Muscle of leg (tissue), 11 donors: Measurements from ENCODE around the gene MSI2. TPM values are rescaled to one million over a fixed set of nuclear protein-coding genes. Genes with fewer than 3 reads are reported as not detected.

ENCODE experiments used
- DNase-seq: peaks from one replicate; pipeline ENCODE4 v3.0.0; 2013
- H3K27ac ChIP-seq: one replicate; pipeline ENCODE4 v1.5.1; 2013; ENCODE audit warnings: mild to moderate bottlenecking, low read length, control low read depth
- H3K27me3 ChIP-seq: one replicate; pipeline ENCODE4 v1.6.1; 2013; ENCODE audit warnings: low read length; ENCODE audit not compliant: control insufficient read depth, insufficient read depth
- H3K36me3 ChIP-seq: one replicate; pipeline ENCODE4 v1.6.1; 2013; ENCODE audit warnings: low read length; ENCODE audit not compliant: control insufficient read depth, insufficient read depth
- H3K4me1 ChIP-seq: one replicate; pipeline ENCODE4 v1.6.1; 2013; ENCODE audit warnings: low read length; ENCODE audit not compliant: control insufficient read depth, insufficient read depth
- H3K4me3 ChIP-seq: one replicate; pipeline ENCODE4 v1.5.1; 2013; ENCODE audit warnings: low read length, control low read depth
- H3K9me3 ChIP-seq: replicated peaks from 2 replicates; pipeline ENCODE4 v1.6.1; 2013; ENCODE audit warnings: low read depth, low read length; ENCODE audit not compliant: control insufficient read depth
- WGBS: methylation state at CpG from one replicate; pipeline ENCODE4 v1.1.5; 2013; ENCODE audit warnings: missing lambda C conversion rate; ENCODE audit not compliant: insufficient coverage; 5-methylcytosine and 5-hydroxymethylcytosine counted together
- polyA plus RNA-seq, 8 donors: library from polyadenylated mRNA; unstranded; fragments of 120-200 nt; gene quantifications; one replicate each; pipeline versions ENCODE4 v1.2.1 to v1.2.3, GENCODE V29; 2013; ENCODE audit warnings: inconsistent platforms in 1 of 8, low replicate concordance in 1 of 8; ENCODE audit not compliant: insufficient read length in 8 of 8, insufficient read depth in 1 of 8
- total RNA-seq: library from RNA; stranded (reverse); fragments of 120-200 nt; gene quantifications from one replicate; pipeline ENCODE4 v1.2.4, GENCODE V29; 2013

Gene MSI2
- total and polyA plus RNA-seq, 9 donors = 21.5 to 32.0 (median 27.4) TPM

- peaks cover 38% of the 10 kb centered on the region for H3K4me1 ChIP-seq
These were observed 410.6 kb downstream of the MSI2 start for GRCh38 chr17:57666946-57667345.

GRCh38 chr17:57667461-57667923 is 411.2 kb downstream of the MSI2 start:
- Histone ChIP-seq H3K27ac (no peak overlapping the region), H3K27me3 (no peaks in the 10 kb centered on the region), H3K4me3 (no peak overlapping the region), H3K4me1 (peaks cover 33% of the 10 kb centered on the region), H3K36me3 (no peaks in the 10 kb centered on the region), H3K9me3 (no peaks in the 10 kb centered on the region)
- DNase-seq = no peak
- 65% methylated on average over 3 of the region's 6 CpGs for WGBS

More at GRCh38 chr17:57666946-57667345, 410.6 kb downstream of the MSI2 start:
- no peak overlapping the region for H3K4me3 ChIP-seq
- no peaks in the 10 kb centered on the region for H3K27me3 ChIP-seq
- no peaks in the 10 kb centered on the region for H3K36me3 ChIP-seq
- no peak for DNase-seq
- no peaks in the 10 kb centered on the region for H3K9me3 ChIP-seq
- no peak overlapping the region for H3K27ac ChIP-seq
- 67% methylated on average over 5 of the region's 6 CpGs for WGBS

GRCh38 chr17:57668332-57668731 is 412.0 kb downstream of the MSI2 start:
- Histone ChIP-seq H3K4me1 (peaks cover 26% of the 10 kb centered on the region), H3K9me3 (no peaks in the 10 kb centered on the region), H3K4me3 (no peak overlapping the region), H3K36me3 (no peaks in the 10 kb centered on the region), H3K27ac (no peak overlapping the region), H3K27me3 (no peaks in the 10 kb centered on the region)
- no peak for DNase-seq
- no CpG with 5 or more reads among the region's 3 CpGs for WGBS

DNA sequence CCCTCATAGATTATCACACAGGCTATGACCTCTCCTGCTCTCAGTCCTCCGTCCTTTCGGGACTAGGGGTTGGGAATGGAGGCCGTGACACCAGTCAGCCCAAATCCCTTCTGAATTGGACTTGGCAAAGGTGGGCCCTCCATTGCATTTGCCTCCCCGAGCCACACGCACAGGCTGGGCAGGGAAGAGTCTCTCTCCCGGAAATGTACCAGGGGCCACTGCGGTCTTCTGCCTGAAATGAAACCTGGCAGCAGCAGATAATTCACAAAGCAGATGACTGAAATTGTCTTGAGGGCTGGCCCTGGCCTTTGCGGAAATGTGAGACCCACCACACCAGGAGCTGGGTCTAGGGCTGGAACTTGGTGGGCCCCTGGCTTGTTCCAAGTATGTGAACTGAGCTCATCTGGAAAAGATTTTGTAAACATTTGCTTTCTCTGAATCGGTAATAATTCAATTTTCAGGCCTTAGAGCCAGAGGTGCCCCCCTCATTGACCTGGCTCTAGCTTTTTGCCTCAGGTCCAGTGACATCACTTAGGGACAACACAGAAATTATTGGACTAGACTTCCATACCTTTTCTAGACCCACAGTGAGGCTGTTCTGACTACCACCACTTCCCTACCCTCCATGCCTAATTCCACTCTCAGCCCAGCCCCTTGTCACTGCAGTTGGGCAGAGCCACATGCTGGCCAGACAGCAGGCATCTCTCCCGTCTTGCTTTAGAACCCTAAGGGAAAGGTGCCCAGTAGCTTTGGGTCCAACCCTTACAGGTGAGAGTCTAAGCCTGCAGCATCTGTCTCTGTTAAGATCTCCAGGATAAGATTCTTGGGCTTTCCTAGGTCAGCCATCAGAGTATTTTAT is 413.6 kb downstream of the MSI2 start:
- no peak overlapping the region for H3K4me3 ChIP-seq
- no peaks in the 10 kb centered on the region for H3K9me3 ChIP-seq
- no peaks in the 10 kb centered on the region for H3K27me3 ChIP-seq
- H3K27ac ChIP-seq = no peak overlapping the region
- DNase-seq = peak; percentile 29
- no peaks in the 10 kb centered on the region for H3K36me3 ChIP-seq
- peaks cover 13% of the 10 kb centered on the region for H3K4me1 ChIP-seq
- WGBS = 63% methylated on average over 10 of the region's 10 CpGs

DNA sequence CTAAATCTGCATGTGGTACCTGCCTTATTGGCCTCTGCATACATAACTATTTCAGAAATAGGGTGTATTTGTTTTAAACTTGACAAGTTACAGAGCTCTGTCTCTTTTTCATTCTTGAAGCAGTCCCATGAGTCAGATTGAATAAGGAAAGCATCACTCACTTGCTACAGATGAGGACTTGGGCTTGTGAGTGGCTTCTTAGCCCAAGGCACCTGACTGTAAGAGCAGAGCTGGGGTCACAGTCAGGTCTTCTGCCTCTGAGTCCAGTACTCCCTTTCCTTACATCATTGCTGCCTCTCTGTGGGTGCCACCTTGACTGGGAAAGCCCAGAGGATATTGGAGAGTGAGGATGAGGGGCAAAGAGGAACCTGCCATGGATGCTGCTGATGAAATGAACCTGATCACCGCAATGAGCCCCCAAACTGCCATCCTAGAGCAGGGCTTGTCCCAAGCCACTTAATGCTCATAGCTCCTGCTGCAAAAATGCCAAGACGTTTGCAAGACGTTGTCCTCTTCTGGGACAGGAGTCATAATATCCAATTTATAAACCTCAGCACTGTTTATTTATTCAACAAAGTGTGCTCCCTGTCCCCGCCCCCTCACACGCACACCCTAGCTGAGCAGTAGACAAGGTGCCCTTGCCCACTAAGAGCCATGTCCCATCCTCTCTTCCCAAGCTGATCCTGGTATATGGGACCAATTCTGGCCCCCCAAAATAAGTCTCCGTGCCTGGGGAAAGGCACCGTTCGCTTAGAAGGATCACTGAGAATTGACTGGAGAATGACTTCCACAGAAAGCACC is 414.6 kb downstream of the MSI2 start:
- Histone ChIP-seq H3K4me3 (no peak overlapping the region), H3K36me3 (peaks cover 4% of the 10 kb centered on the region), H3K4me1 (peaks cover 10% of the 10 kb centered on the region), H3K27me3 (no peaks in the 10 kb centered on the region), H3K27ac (no peak overlapping the region), H3K9me3 (no peaks in the 10 kb centered on the region)
- no peak for DNase-seq
- 72% methylated on average over 5 of the region's 8 CpGs for WGBS

DNA sequence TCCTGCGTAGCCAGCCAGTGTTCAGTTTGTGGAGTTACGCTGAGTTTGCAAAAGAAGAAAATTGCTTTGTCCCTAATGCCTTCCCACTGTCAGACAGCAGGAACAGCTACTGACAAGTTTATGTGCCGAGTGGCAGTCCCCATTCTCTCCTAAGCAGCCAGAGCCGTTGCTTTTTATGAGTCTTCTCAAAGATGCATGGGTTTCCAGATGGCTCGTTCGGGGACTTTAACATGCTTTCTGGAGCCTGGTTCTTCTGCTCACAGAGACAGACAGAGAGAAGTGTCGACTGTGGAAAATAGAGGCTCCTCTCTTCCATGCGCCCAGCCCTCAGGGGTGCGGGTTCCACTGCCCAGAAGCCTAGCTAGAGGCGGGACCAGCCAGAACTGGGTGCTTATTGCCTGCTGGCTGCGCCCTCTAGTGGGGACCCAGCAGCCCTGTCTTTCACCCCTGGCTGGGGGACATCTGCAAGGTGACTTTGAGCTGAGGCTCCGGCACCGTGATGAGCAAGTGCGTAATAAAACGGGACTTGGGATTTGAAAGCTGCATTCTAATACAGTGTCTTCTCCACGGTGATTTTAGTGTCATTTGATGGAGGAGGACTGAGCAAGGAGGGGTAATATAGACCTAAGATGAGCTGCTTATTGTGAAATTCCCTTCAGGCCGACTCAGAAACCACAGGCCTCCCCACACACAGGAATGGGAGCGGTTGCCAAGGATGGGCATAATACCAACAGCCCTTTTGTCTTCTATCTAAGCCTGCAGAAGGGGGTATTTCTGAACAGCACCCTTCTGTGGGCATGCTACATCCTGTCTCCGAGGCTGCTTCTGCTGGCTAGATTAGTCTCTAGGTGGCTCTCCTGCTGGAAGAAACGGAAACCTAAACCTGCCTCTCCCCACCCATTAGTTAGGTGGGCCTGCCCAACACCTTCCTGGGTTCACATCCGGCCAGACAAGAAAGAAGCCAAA is 415.6 kb downstream of the MSI2 start:
- Histone ChIP-seq H3K4me3 (no peak overlapping the region), H3K9me3 (no peaks in the 10 kb centered on the region), H3K27me3 (no peaks in the 10 kb centered on the region), H3K36me3 (peaks cover 4% of the 10 kb centered on the region), H3K4me1 (peaks cover 10% of the 10 kb centered on the region), H3K27ac (no peak overlapping the region)
- peak; percentile 68 for DNase-seq
- WGBS = 13% methylated on average over 9 of the region's 21 CpGs

DNA sequence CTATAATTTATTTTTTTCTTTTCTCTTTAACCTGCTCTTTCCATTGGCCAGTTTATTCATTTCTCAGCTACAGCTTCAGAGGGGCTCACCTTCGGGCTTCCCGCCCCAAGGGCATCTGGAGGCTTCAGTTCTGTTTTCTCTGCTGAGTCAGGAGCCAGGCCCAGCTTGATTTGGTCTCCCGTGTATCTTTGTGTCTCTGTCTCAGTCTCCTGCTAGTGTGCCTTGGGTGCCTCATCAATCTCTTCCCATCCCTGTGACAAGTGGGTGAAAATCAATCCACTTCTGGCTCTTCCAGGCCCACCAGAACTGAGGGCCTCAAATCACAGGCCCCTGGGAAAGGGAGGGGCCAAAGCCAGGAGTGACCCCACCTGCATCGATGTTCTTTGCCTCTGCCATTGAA is 416.6 kb downstream of the MSI2 start:
- no peaks in the 10 kb centered on the region for H3K9me3 ChIP-seq
- H3K27me3 ChIP-seq = no peaks in the 10 kb centered on the region
- H3K4me1 ChIP-seq = peaks cover 10% of the 10 kb centered on the region
- DNase-seq = no peak
- WGBS = 77% methylated on average over 3 of the region's 4 CpGs
- no peak overlapping the region for H3K4me3 ChIP-seq
- H3K27ac ChIP-seq = no peak overlapping the region
- H3K36me3 ChIP-seq = peaks cover 4% of the 10 kb centered on the region

GRCh38 chr17:57674894-57675293 is 418.6 kb downstream of the MSI2 start:
- Histone ChIP-seq H3K27ac (no peak overlapping the region), H3K4me3 (no peak overlapping the region), H3K4me1 (peaks cover 4% of the 10 kb centered on the region), H3K27me3 (no peaks in the 10 kb centered on the region), H3K9me3 (no peaks in the 10 kb centered on the region), H3K36me3 (peaks cover 4% of the 10 kb centered on the region)
- no peak for DNase-seq
- WGBS = 96% methylated on average over 20 of the region's 22 CpGs

- no peaks in the 10 kb centered on the region for H3K9me3 ChIP-seq
- H3K4me1 ChIP-seq = peaks cover 4% of the 10 kb centered on the region
- H3K36me3 ChIP-seq = peaks cover 4% of the 10 kb centered on the region
- 89% methylated on average over 19 of the region's 24 CpGs for WGBS
- no peak overlapping the region for H3K27ac ChIP-seq
- no peak overlapping the region for H3K4me3 ChIP-seq
- DNase-seq = no peak
- no peaks in the 10 kb centered on the region for H3K27me3 ChIP-seq
These were observed 419.4 kb downstream of the MSI2 start for GRCh38 chr17:57675427-57676387.
